ENCODE measurements around the gene TMEM109.

GRCh38 chr11:60867871-60868681 lies 45.9 kb upstream of the TMEM109 start:
- no peak for TF ChIP-seq GABPA (IDR thresholded peaks at IDR 0.05; ENCODE audit: borderline replicate concordance, insufficient read depth, low read length)
- TF ChIP-seq CEBPB (IDR thresholded peaks at IDR 0.05; ENCODE audit: low read depth, low read length): no peak
- no peak for TF ChIP-seq ATF2 (IDR thresholded peaks at IDR 0.05; ENCODE audit: low read length)
- no peak for TF ChIP-seq SUZ12 (IDR thresholded peaks at IDR 0.05; ENCODE audit: low read length)
- no peak for TF ChIP-seq POLR2AphosphoS5 (IDR thresholded peaks at IDR 0.05; ENCODE audit: low read depth, low read length)
- no peak for TF ChIP-seq JUND (IDR thresholded peaks at IDR 0.05; ENCODE audit: low read length)
- no peak for TF ChIP-seq ZNF274 (IDR thresholded peaks at IDR 0.05; ENCODE audit: borderline replicate concordance, extremely low read depth, low read length)
